OCI-LY1 (cell line): ENCODE data around the gene IL1F10.
A peak's percentile ranks its signal among the peaks of the same experiment; 100 is the strongest.

Experiments used
- H2AFZ ChIP-seq: fragments of 200-600 bp; sonication (generic), shearing (Covaris generic); 2 replicates; pipeline ENCODE4 v1.6.0; 2014; ENCODE audit warnings: antibody characterized with exemption, mild to moderate bottlenecking, low read length
- H3F3A ChIP-seq: fragments of 200-600 bp; sonication (generic), shearing (Covaris generic); 2 replicates; pipeline ENCODE4 v1.6.0; 2014; ENCODE audit warnings: mild to moderate bottlenecking, antibody characterized with exemption, low read length, moderate library complexity; ENCODE audit not compliant: insufficient read depth
- H3K27ac ChIP-seq: fragments of 200-600 bp; sonication (generic); 2 replicates; pipeline ENCODE4 v1.5.1; 2014; ENCODE audit warnings: low read length, mixed run types, mild to moderate bottlenecking, low read depth; ENCODE audit not compliant: poor library complexity, severe bottlenecking
- H3K27me3 ChIP-seq: fragments of 200-600 bp; sonication (generic); 2 replicates; pipeline ENCODE4 v1.6.0; 2014; ENCODE audit warnings: antibody characterized with exemption, mild to moderate bottlenecking, low read length, moderate library complexity; ENCODE audit not compliant: insufficient read depth
- H3K36me3 ChIP-seq: fragments of 200-600 bp; sonication (generic); 2 replicates; pipeline ENCODE4 v1.6.1; 2014; ENCODE audit warnings: mild to moderate bottlenecking, antibody characterized with exemption, low read length, moderate library complexity, mixed read lengths; ENCODE audit not compliant: insufficient read depth
- H3K4me1 ChIP-seq: fragments of 200-600 bp; sonication (generic); 2 replicates; pipeline ENCODE4 v1.5.1; 2014; ENCODE audit warnings: mild to moderate bottlenecking, low read length, moderate library complexity; ENCODE audit not compliant: insufficient read depth, severe bottlenecking
- H3K4me2 ChIP-seq: fragments of 200-600 bp; sonication (generic), shearing (Covaris generic); 2 replicates; pipeline ENCODE4 v1.6.1; 2014; ENCODE audit warnings: low read length
- H3K4me3 ChIP-seq: fragments of 200-600 bp; sonication (generic); 2 replicates; pipeline ENCODE4 v1.5.1; 2014; ENCODE audit warnings: low read length, low read depth, mild to moderate bottlenecking, mixed read lengths; ENCODE audit not compliant: poor library complexity, severe bottlenecking
- H3K79me2 ChIP-seq: fragments of 200-600 bp; shearing (Covaris generic); 2 replicates; pipeline ENCODE4 v1.6.1; 2016; ENCODE audit warnings: mixed run types, low read length, mixed read lengths; ENCODE audit not compliant: insufficient read depth
- H3K9ac ChIP-seq: fragments of 200-600 bp; sonication (generic), shearing (Covaris generic); 2 replicates; pipeline ENCODE4 v1.6.1; 2014; ENCODE audit warnings: mild to moderate bottlenecking, low read length, mixed read lengths
- H3K9me2 ChIP-seq: fragments of 200-600 bp; sonication (generic), shearing (Covaris generic); 2 replicates; pipeline ENCODE4 v1.6.1; 2014; ENCODE audit warnings: low read depth, mild to moderate bottlenecking, low read length, mixed read lengths
- H3K9me3 ChIP-seq: fragments of 200-600 bp; shearing (Covaris generic); 2 replicates; pipeline ENCODE4 v1.6.1; 2014; ENCODE audit warnings: low read length, mixed read lengths
- H4K20me1 ChIP-seq: fragments of 200-600 bp; sonication (generic), shearing (Covaris generic); 2 replicates; pipeline ENCODE4 v1.6.0; 2016; ENCODE audit warnings: mild to moderate bottlenecking, low read length; ENCODE audit not compliant: insufficient read depth
- EZH2 ChIP-seq: fragments of 200-600 bp; sonication (generic), shearing (Covaris generic); IDR thresholded peaks from 2 replicates; pipeline ENCODE4 v1.8.0; 2017; ENCODE audit warnings: borderline replicate concordance, mixed run types, mild to moderate bottlenecking, antibody characterized with exemption, low read length, moderate library complexity, mixed read lengths
- TF ChIP-seq, protein P1 (sequence below): fragments of 200-600 bp; sonication (generic), shearing (Covaris generic); IDR thresholded peaks from 2 replicates; pipeline ENCODE4 v1.5.1; 2017; ENCODE audit warnings: mild to moderate bottlenecking, antibody characterized with exemption, low read length, moderate library complexity, mixed read lengths

Gene IL1F10

GRCh38 chr2:113081488-113082210 lies 13.9 kb downstream of the IL1F10 start:
- Histone ChIP-seq H3K27ac (no peak overlapping the region), H3K4me1 (no peaks in the 10 kb centered on the region), H3K4me3 (no peak overlapping the region), H4K20me1 (no peaks in the 10 kb centered on the region), H3K4me2 (no peak overlapping the region), H3K79me2 (no peaks in the 10 kb centered on the region), H3K9me2 (no peaks in the 10 kb centered on the region), H3K9ac (no peak overlapping the region), H3K36me3 (no peaks in the 10 kb centered on the region), H3K27me3 (peaks cover 4% of the 10 kb centered on the region; the same call in 1 of the 2 replicates), H3K9me3 (no peaks in the 10 kb centered on the region), H2AFZ (no peak overlapping the region), H3F3A (no peaks in the 10 kb centered on the region)
- no peak for TF ChIP-seq EZH2
- TF ChIP-seq, protein P1, sequence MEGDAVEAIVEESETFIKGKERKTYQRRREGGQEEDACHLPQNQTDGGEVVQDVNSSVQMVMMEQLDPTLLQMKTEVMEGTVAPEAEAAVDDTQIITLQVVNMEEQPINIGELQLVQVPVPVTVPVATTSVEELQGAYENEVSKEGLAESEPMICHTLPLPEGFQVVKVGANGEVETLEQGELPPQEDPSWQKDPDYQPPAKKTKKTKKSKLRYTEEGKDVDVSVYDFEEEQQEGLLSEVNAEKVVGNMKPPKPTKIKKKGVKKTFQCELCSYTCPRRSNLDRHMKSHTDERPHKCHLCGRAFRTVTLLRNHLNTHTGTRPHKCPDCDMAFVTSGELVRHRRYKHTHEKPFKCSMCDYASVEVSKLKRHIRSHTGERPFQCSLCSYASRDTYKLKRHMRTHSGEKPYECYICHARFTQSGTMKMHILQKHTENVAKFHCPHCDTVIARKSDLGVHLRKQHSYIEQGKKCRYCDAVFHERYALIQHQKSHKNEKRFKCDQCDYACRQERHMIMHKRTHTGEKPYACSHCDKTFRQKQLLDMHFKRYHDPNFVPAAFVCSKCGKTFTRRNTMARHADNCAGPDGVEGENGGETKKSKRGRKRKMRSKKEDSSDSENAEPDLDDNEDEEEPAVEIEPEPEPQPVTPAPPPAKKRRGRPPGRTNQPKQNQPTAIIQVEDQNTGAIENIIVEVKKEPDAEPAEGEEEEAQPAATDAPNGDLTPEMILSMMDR = no peak

DNA sequence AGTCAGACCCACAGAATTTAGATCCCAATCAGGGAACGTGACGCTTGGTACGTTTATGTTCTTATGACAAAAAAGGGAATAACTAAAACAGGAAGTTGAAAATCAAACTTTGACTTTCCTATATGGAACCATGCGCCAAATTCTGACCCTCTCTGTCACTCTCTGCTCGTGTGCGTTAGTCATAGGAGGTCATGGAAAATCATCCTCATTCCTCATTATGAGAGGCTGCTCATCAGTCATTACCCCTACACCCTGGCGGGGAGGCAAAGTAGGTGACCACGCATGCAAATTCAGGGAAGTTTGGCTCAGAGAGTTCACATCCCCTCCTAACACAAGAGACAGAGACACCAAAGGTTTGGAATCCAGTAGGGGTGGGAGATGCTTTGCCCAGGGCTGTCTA lies 15.5 kb downstream of the IL1F10 start:
- no peak for TF ChIP-seq EZH2
- Histone ChIP-seq H2AFZ (no peak overlapping the region), H3K4me2 (no peak overlapping the region)

GRCh38 chr2:113084249-113085000 lies 16.7 kb downstream of the IL1F10 start:
- Histone ChIP-seq H2AFZ (no peak overlapping the region), H3K9me3 (no peaks in the 10 kb centered on the region), H3K36me3 (no peaks in the 10 kb centered on the region), H3K4me3 (no peak overlapping the region), H3K9ac (no peak overlapping the region), H3K9me2 (no peaks in the 10 kb centered on the region), H3K27me3 (peaks cover 4% of the 10 kb centered on the region; the same call in 1 of the 2 replicates), H3K79me2 (no peaks in the 10 kb centered on the region), H3F3A (no peaks in the 10 kb centered on the region), H3K4me2 (no peak overlapping the region), H3K27ac (no peak overlapping the region), H4K20me1 (no peaks in the 10 kb centered on the region), H3K4me1 (no peaks in the 10 kb centered on the region)
- TF ChIP-seq, protein P1 = peak; percentile 51
- no peak for TF ChIP-seq EZH2

More for the DNA sequence above, 15.5 kb downstream of the IL1F10 start:
- no peaks in the 10 kb centered on the region for H3K4me1 ChIP-seq
- H3K9ac ChIP-seq = no peak overlapping the region
- no peaks in the 10 kb centered on the region for H3K9me3 ChIP-seq
- no peak overlapping the region for H3K27ac ChIP-seq
- peaks cover 4% of the 10 kb centered on the region; the same call in 1 of the 2 replicates for H3K27me3 ChIP-seq
- no peaks in the 10 kb centered on the region for H4K20me1 ChIP-seq
- no peaks in the 10 kb centered on the region for H3K79me2 ChIP-seq
- H3K9me2 ChIP-seq = no peaks in the 10 kb centered on the region
- no peaks in the 10 kb centered on the region for H3K36me3 ChIP-seq
- H3K4me3 ChIP-seq = no peak overlapping the region
- no peaks in the 10 kb centered on the region for H3F3A ChIP-seq
